ENCODE data around the gene EXOG.

The EXOG gene

DNA sequence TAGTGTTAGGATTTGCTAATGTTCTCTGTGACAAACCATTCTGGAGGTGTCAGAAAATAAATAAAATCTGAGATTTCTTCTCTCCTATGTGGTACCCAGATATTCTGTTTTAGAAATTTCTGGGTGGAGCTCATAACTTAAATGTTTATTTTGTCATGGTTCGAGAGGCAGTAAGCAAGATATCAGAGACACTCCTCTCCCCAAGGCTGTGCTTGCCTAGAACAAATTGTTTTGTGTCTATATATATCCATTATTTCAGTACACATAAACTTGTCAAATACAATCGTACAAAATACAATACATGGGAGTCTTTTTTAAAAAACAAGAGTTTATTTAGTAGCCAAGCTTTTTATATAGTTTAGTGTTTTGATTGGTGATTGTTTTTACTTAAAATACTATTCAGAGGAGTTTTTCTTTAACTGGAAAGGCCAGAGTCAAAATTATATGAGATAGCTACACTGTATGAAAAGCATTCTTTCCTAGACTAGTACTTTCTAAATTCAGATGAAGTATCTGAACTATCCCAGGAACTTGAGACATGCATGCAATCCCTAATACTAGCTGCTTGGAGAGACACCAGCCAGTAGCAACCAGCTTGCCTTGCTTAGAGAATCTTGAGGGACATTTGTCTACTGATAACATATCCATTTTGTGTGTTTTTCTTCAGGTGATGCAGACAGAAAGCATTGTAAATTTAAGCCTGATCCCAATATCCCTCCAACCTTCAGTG is 4.7 kb downstream of the EXOG start:
- no peak for DNase-seq (ENCODE audit: low read depth, low spot score)
- no peak overlapping the region for H3K27ac ChIP-seq

DNA sequence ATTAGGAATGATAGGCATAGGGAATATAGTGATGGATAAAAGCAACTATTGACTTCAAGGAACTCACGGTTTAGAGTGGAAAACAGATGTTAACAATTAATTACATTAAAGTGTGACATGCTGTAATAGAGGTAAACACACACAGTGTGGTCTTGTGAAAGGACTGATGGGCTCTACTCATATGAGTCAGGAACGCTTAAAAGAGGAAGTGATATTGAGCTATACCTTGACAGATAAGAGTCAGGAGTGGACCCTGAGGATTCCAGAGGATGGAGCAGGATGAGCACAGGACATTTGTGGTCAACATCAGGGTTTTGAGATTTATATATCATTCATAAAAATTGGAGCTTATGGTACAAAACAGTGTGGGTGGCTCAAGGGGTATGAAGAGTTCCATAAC is 11.0 kb downstream of the EXOG start:
- no peak for DNase-seq (ENCODE audit: low read depth, low spot score)
- H3K27ac ChIP-seq: no peak overlapping the region

DNA sequence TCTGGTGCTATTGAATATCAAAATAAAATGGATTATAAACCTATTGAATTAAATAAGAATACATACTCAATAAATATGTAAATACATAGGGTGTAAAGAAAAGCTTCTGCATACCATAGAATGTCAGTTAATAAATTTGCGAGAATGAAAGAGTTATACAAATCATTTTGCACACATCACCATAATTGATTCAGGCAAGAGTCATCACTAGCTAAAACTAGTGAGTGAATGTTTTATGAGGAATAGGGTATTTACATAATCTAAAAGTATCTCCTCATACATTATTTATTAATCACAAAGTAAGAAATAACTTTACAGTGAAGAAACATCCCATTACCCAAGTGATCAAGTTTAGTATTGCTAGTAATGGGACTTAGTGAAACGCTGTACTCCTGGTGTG is 13.6 kb downstream of the EXOG start:
- no peak for DNase-seq (ENCODE audit: low read depth, low spot score)
- peak overlapping the region; percentile 44 for H3K27ac ChIP-seq

DNA sequence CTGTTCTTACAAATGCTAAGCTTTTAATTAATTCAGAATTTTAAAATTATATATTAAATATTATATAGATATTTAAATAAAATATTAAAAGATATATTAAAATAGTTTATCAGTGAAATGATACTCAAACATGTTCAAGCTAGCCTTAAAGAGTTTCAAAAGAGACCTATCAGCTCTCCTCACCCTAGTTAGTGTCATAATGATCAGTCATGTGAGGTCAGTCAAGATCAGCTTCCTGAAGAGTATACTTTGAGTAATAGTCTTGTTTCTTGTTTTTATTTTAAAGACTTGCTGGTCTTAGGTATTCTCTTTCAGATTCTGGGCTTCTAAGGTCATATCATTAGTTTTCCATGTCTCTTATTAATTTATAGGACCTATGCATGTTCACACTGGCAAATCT is 14.5 kb downstream of the EXOG start:
- H3K27ac ChIP-seq: peak overlapping the region; percentile 44
- DNase-seq (ENCODE audit: low read depth, low spot score): no peak

DNA sequence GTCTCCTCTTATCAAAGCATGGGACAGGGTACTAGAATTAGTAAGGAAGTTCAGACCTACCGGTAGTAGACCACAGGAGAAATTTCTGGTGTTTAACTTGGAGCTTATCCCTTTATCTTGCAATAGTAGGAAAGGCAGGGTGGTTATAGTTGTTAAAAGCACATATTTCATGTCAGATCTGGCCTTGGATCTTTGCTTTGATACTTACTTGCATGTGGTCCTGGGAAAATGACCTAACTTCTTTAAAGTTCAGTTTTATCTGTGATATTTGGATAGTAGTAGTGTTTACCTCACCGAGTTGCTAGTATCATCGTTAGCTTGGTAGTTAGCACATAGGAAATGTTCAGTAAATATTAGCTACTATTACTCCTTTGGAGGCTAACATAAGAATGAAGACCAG is 15.4 kb downstream of the EXOG start:
- no peak overlapping the region for H3K27ac ChIP-seq
- no peak for DNase-seq (ENCODE audit: low read depth, low spot score)

DNA sequence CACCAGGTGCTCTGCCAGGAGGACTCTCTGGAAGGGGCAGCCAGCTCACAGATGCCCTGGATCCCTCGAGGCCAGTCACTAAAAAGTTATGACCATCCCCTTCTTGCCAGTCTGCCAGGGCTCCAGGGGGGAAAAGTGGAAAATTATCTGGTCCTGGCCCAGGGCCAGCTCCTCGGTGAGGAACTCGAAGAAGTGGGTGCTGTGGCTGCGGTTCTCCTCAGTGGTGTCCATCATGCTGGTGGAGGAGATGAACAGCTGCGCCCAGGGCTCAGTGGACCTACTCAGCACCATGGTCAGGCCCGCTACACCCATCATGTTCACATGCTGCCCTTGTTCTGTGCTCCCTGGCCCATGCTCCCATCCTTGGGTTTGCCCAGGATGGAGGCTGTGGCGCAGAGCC is 19.2 kb downstream of the EXOG start:
- no peak overlapping the region for H3K27ac ChIP-seq
- no peak for DNase-seq (ENCODE audit: low read depth, low spot score)

DNA sequence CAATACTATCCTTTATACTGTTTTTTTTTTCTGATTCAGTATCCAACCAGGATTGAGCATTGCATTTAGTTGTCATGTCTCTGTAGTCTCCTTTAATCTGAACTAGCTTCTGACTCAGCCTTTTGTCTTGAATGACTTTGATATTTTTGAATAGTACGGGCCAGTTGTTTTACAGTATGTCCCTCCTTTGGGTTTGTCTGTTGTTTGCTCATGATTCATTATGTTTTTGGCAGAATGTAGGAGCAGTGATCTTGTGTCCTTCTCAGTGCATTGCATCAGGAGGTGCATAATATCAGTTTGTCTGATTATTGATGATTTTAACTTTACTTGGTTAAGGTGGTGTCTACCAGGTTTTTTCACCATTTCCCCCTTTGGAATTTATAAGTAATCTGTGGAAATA is 20.5 kb downstream of the EXOG start:
- DNase-seq (ENCODE audit: low read depth, low spot score): no peak
- peak overlapping the region; percentile 12 for H3K27ac ChIP-seq

DNA sequence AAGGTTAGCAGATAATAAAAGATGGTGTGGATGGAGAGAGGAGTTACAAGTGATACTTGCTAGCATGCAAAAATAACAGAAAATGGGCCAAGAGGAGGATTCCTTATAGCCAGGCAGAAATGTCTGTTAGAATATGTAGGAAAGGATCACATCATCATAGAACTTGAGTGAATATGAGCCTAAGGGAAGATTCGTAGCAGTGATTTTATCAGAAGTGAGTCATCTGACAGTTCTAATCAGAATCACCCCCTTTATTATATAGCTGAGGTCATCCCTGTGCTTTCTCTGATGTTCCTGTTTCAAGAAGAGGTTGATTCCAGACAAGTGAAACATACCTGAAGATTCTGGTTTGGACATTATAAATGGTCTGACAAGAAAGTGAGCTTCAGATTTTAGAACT is 22.9 kb downstream of the EXOG start:
- no peak overlapping the region for H3K27ac ChIP-seq
- DNase-seq (ENCODE audit: low read depth, low spot score): no peak

DNA sequence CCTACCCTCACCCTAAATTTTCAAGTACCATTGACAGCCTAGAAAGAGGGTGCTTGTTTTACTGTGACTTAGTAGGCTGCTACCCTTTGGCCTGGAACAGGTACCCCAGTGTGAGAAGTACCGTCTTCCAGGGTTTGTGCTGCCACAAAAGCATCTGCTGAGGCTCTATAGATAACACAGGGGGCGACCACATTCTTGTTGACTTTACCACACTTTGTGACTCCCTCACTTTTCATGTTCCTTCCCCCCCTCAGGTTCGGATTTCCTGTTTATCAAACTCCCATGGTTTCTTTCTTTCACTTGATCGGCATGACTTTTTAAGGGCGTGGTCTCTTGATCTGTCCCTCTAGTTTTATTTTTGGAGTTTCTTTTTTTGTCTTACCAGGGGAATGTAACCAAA is 23.5 kb downstream of the EXOG start:
- no peak overlapping the region for H3K27ac ChIP-seq
- no peak for DNase-seq (ENCODE audit: low read depth, low spot score)

DNA sequence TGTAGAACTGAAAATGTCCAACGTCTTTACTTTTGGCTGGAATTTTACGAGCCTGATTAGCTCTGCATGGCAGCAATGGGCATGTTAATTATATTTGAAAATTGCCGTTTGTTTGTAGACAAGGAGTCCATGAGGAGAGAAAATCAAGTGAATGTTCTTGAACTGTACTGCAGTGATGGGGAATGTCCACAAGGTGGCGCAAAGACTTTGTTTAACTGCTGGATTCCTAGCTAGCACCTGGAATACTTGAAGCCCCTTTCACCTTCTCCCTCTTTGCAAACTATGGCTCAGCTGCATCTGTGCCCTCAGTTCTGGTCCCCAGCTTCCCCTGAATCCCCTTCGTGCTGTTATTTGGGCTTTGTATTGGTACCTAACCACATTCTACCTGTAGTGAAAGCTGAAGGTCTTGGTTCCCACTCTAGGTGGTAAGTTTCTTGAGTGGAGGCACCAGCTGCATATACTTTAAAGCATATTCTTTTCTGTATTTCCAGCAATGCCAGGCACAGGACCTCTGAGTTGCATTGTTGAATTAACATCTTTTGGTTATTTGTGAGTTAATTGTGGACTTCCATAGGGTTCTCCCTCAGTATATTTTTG is 25.3 kb downstream of the EXOG start:
- DNase-seq (ENCODE audit: low read depth, low spot score): no peak
- H3K27ac ChIP-seq: no peak overlapping the region

DNA sequence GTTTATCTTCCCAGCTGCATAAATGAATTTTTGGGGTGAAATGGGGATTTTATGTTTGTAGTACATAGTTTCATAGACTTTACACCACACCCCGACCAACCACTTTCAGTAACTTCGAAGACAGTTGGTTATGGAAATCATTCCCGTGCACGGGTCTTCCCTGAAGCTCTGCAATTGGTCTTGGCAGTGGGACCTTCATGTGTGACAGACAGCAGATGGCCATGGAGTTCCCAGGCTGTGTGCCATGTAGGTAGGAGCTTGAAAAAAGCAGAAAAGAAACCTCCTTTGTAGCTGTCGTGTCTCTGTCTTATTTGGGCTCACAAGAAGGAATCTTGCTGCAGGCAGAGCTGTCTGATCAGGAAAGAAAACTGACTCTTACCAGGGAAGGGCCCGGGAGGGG is 25.9 kb downstream of the EXOG start:
- no peak overlapping the region for H3K27ac ChIP-seq
- DNase-seq (ENCODE audit: low read depth, low spot score): no peak

DNA sequence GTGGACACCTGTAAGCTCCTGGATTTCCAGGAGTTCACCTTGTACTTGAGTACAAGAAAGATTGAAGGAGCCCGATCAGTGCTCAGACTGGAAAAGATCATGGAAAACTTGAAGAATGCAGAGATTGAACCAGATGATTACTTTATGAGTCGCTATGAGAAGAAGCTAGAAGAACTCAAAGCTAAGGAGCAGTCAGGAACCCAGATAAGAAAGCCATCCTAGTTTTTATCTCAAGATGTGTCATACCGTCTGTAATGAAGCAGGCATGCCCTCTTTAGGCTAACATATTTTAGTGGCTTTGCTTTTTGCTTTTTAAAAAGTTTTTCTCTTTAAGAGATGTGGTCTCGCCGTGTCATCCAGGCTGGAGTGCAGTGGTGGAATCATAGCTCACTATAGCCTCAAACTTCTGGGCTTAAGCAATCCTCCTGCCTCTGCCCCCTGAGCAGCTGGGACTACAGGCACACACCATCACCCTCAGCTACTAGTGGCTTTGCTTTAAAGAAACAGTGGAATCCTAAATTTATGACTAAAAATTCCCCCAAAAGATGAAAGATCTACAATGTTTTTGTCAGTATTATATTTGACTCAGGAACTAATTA is 28.1 kb downstream of the EXOG start:
- no peak overlapping the region for H3K27ac ChIP-seq
- no peak for DNase-seq (ENCODE audit: low read depth, low spot score)

DNA sequence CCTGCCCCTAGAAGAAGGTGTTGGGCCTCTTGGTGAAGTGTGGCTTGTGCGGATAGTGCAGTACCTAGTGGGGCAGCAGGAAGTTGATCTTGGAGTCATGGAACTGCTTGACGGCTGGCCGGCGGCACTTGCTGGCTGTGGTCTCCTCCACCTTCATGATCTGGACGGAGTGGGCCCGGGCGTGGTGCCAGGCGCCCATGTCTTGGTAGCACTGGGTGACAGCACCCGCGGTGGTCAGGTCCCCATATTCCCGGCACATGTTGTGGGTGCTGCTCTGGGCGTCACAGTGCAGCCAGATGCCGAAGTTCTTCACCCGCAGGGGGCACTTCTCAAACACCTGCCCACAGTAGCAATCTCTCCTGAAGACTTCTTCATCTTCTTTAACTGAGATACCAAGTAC is 30.7 kb downstream of the EXOG start:
- no peak for DNase-seq (ENCODE audit: low read depth, low spot score)
- H3K27ac ChIP-seq: no peak overlapping the region

DNA sequence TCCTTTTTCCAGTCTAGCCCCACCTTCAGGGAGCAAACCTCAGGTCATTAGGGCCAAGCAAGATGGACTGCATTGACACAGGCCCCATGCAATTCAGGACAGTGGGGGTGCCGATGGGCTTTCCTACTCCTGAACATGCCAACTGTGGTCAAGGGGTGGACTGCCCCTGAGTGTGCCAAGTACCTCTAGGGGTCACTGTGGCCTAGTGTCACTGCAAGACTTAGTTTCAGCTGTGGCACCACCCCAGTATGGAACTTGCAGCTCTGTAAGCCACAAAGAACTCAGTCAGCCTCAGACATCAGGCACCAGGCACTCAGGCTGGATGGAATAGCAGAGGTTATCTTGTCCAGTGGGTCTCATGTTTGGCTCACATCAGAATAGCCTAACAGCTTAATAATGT is 32.3 kb downstream of the EXOG start:
- no peak overlapping the region for H3K27ac ChIP-seq
- DNase-seq (ENCODE audit: low read depth, low spot score): no peak

DNA sequence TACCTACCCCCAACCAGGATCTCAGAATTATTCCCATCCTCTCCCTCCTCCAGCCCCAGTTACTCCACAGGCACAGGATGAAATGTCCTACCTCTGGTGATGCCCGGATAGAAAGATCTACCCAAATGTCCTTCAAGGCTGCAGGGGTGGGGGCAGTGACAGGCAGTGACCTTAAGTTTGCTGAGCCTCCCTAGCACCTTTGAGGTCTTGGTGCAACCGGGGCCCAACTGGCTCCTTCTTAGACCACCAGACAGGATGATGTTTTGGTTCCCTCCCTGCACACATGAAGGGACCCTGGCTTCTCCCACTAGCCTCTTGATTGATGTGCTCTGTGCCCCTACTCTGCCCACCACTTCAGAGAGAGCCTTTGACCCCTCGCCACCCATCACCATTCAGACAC is 36.4 kb downstream of the EXOG start:
- no peak for DNase-seq (ENCODE audit: low read depth, low spot score)
- no peak overlapping the region for H3K27ac ChIP-seq

DNA sequence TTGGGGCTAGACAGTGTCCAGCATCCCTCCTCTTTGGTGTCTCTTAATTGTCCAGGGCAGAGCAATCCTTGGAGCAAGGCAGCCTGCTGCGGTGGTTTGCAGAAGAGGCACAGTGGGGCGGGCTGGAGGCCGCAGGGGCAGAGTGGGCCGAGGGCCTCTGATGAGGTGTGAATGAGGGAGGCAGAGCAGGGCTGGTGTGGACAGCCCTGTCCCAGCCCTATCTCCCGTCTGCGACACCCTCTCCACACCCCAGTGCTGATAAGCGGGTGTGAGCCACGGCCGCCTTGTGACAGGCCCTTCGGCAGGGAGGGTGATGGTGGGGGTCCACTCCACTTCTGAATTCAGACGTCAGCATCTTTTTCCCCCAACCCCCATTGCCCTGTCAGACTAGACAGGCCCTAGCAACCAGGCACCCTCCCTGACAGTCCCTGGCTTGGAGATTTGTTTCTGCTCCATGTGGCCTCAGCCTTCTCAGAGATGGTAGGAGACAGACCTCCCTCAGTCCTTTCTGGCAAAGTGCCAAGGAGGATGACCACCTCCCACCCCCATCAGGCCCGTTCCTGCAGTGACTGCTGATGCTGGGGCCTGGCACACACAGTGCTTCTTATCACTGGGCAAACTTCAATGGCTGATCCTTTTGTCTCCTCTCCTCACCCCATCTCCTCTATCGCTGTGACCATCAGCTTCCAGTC is 37.3 kb downstream of the EXOG start:
- H3K27ac ChIP-seq: no peak overlapping the region
- DNase-seq (ENCODE audit: low read depth, low spot score): no peak

DNA sequence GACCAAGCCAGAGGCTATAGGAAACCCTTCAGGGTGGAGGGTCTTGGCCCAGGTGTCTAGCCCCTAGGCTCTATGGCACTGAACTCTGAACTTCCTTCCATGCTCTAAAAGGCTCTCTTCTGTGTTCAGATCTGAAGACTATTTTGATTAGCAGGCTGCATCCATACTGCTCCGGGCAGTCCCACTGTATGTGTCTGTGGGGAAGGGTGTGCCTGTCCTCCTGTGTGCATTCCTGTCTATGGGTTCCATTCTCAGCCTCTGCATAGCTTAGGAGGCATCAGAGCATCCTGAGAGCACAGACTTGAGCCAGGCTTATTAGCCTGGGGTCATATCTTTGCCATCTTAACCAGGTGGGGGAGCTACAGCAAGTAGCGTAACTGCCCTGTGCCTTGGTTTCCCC is 38.0 kb downstream of the EXOG start:
- H3K27ac ChIP-seq: no peak overlapping the region
- DNase-seq (ENCODE audit: low read depth, low spot score): no peak

DNA sequence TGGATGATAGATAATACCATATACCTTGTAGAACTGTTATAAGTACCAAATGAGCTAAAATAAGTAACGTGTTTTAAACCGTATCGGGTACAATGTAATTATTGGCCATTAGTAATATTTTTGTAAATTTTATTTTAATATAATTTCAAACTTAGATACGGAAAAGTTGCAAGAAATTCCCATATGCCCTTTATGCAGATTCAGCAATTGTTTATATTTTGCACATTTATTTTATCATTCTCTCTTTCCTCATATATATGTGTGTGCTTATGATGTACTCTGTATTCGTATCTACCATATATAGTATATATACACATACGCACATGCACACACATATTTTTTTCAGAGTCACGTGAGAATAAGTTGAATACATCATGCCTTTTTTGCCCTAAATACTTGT is 38.5 kb downstream of the EXOG start:
- DNase-seq (ENCODE audit: low read depth, low spot score): no peak

DNA sequence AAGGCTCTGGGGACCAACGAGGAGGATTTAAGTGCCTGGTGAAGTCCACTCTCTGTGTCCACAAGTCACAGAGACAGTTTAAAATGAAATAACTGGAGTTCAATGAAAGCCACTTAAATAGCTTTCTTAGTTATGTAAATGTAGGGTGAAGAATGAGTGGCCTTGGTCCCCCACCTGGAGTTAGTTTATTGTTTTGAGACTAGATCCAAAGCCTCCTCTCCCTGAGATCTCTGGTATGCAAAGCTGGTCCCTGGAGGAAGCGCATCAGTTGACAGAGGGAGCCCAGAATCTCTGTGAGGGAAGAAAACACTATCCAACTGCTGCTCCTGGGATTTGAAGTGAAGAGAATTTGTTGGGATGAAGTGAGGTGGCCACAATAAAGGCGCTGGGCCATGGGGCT is 40.5 kb downstream of the EXOG start:
- no peak for DNase-seq (ENCODE audit: low read depth, low spot score)
- H3K27ac ChIP-seq: no peak overlapping the region

More for the DNA sequence above, 38.5 kb downstream of the EXOG start:
- no peak overlapping the region for H3K27ac ChIP-seq

DNA sequence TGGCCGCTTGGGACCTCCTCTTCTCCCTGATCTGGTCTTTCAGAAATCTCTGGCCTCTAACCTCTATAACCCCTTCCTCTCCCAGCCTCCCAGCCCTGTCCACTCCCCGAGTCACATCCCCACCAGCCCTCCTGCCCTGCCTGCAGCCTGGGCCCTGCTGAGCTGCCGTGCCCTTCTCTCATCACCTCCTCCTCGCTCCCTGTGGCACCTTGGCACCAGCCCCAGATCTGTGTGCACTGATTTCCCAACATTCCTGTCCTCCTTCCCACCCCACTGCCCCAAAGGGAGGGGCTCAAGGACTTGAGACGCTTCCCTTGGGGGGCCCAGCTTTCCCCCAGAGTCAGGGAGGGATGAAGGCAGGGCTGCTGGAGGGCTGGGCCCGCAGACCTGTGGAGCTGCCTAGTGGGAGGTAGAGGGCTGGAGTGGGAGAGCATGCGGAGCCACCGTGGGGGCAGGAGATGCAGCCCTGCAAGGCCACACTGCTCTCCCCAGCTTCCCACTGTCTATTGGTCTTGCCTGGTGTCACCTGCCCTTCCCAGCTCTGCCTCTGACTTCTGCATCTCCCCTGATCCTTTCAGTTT is 42.7 kb downstream of the EXOG start:
- DNase-seq (ENCODE audit: low read depth, low spot score): no peak
- H3K27ac ChIP-seq: no peak overlapping the region

DNA sequence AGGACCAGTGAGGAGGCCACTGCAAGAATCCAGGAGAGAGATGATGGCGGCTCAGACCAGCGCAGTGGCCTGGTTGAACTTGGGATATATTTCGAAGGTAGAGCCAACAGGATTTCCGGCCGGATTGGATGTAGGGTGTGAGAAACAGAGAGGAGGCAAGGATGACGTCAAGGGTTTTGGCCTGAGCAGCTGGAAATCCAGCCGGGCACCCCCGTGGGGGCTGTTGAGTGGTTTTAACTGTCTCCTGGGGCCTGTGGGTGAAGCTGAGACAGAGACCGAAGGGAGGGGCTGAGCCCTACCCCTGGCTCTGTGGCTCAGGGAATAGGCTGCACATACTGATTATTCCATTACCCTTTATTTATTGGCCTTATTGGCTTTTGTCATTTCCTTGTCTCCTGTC is 45.7 kb downstream of the EXOG start:
- H3K27ac ChIP-seq: no peak overlapping the region
- no peak for DNase-seq (ENCODE audit: low read depth, low spot score)
